HEK293T (cell line): ENCODE measurements around the gene THOC7.

Experiments used
- CTCF ChIA-PET: fragments of 350-600 bp; formaldehyde crosslinking; extraction: SDS; loops from one replicate; lab custom pipeline; 2021; ENCODE audit warnings: antibody characterized with exemption, inconsistent platforms; lab: Yijun Ruan, JAX
- POLR2A ChIA-PET: fragments of 350-600 bp; formaldehyde crosslinking; extraction: SDS; loops from one replicate; lab custom pipeline; 2020; ENCODE audit warnings: antibody characterized with exemption, inconsistent platforms; lab: Yijun Ruan, JAX
- DNase-seq: peaks from one replicate; pipeline ENCODE4 v3.0.0; 2012; ENCODE audit warnings: mixed read lengths; ENCODE audit errors: extremely low spot score
- ARNT ChIP-seq: fragments of 450-650 bp; IDR thresholded peaks from 2 replicates; pipeline ENCODE4 v1.6.1; 2017; ENCODE audit warnings: mild to moderate bottlenecking
- BHLHE40 ChIP-seq: fragments of 450-650 bp; IDR thresholded peaks from 2 replicates; pipeline ENCODE4 v1.6.1; 2016; ENCODE audit warnings: mild to moderate bottlenecking, moderate library complexity, borderline replicate concordance
- CTBP1 ChIP-seq: fragments of 450-650 bp; IDR thresholded peaks from 2 replicates; pipeline ENCODE4 v1.6.1; 2016; ENCODE audit warnings: borderline replicate concordance
- ELF4 ChIP-seq: fragments of 450-650 bp; IDR thresholded peaks from 2 replicates; pipeline ENCODE4 v1.6.1; 2017; ENCODE audit warnings: antibody characterized with exemption
- FOXA1 ChIP-seq: fragments of 450-650 bp; IDR thresholded peaks from 2 replicates; pipeline ENCODE4 v1.6.1; 2016; ENCODE audit warnings: mild to moderate bottlenecking
- FOXK2 ChIP-seq: fragments of 450-650 bp; IDR thresholded peaks from 2 replicates; pipeline ENCODE4 v1.6.1; 2016; ENCODE audit warnings: mild to moderate bottlenecking
- FOXM1 ChIP-seq: fragments of 450-650 bp; IDR thresholded peaks from 2 replicates; pipeline ENCODE4 v1.6.1; 2017; ENCODE audit warnings: mild to moderate bottlenecking, borderline replicate concordance
- HDGF ChIP-seq: fragments of 450-650 bp; IDR thresholded peaks from 2 replicates; pipeline ENCODE4 v1.6.1; 2017; ENCODE audit warnings: antibody characterized with exemption, borderline replicate concordance
- L3MBTL2 ChIP-seq: fragments of 450-650 bp; conservative IDR thresholded peaks from 2 replicates; pipeline ENCODE4 v1.6.1; 2016; ENCODE audit warnings: mild to moderate bottlenecking
- LEF1 ChIP-seq: fragments of 450-650 bp; IDR thresholded peaks from 2 replicates; pipeline ENCODE4 v1.6.1; 2017; ENCODE audit warnings: mild to moderate bottlenecking, borderline replicate concordance
- NFRKB ChIP-seq: fragments of 450-650 bp; IDR thresholded peaks from 2 replicates; pipeline ENCODE4 v1.6.1; 2016; ENCODE audit warnings: mild to moderate bottlenecking, moderate library complexity
- PKNOX1 ChIP-seq: fragments of 450-650 bp; IDR thresholded peaks from 2 replicates; pipeline ENCODE4 v1.6.1; 2016
- SP1 ChIP-seq: fragments of 450-650 bp; IDR thresholded peaks from 2 replicates; pipeline ENCODE4 v1.6.1; 2017
- SUZ12 ChIP-seq: fragments of 450-650 bp; IDR thresholded peaks from 2 replicates; pipeline ENCODE4 v1.6.1; 2016; ENCODE audit warnings: mild to moderate bottlenecking
- TARDBP ChIP-seq: fragments of 450-650 bp; IDR thresholded peaks from 2 replicates; pipeline ENCODE4 v1.6.1; 2016
- ZNF384 ChIP-seq: fragments of 450-650 bp; IDR thresholded peaks from 2 replicates; pipeline ENCODE4 v1.6.1; 2016

Gene THOC7

GRCh38 chr3:63886858-63887257 is 23.3 kb upstream of the THOC7 start:
- TF ChIP-seq ELF4 (no peak), SP1 (no peak), BHLHE40 (no peak), NFRKB (no peak), SUZ12 (no peak), ARNT (no peak), CTBP1 (no peak), L3MBTL2 (no peak), LEF1 (no peak), HDGF (no peak), FOXM1 (no peak), FOXA1 (no peak), PKNOX1 (no peak), FOXK2 (no peak), ZNF384 (no peak)
- no peak for DNase-seq
- ChIA-PET POLR2A (no interaction called here), CTCF (interaction anchor here (0.6 kb wide), 1 partner anchor 68 kb away, joined by 3 read pairs; the partner anchor contains the start of gene C3orf49)

- TF ChIP-seq L3MBTL2 (no peak), FOXA1 (no peak), FOXM1 (no peak), SUZ12 (no peak), ELF4 (no peak), PKNOX1 (no peak), LEF1 (no peak), SP1 (no peak), BHLHE40 (no peak), HDGF (no peak), ARNT (no peak), CTBP1 (no peak)
- ChIA-PET CTCF (no interaction called here), POLR2A (no interaction called here)
- DNase-seq, result no peak
Observed at GRCh38 chr3:63880653-63881052, 17.0 kb upstream of the THOC7 start.

GRCh38 chr3:63878394-63879060 is 14.9 kb upstream of the THOC7 start:
- POLR2A ChIA-PET, result no interaction called here

GRCh38 chr3:63877737-63878393 is 14.3 kb upstream of the THOC7 start:
- TF ChIP-seq CTBP1 (no peak), ARNT (no peak), FOXM1 (no peak), FOXA1 (no peak), PKNOX1 (no peak), TARDBP (no peak), NFRKB (no peak), LEF1 (no peak), L3MBTL2 (no peak), SUZ12 (no peak), ELF4 (no peak), BHLHE40 (no peak), ZNF384 (no peak), HDGF (no peak)
- no peak for DNase-seq
- CTCF ChIA-PET, result no interaction called here
- POLR2A ChIA-PET, result interaction anchor here (2.5 kb wide), 1 partner anchor 14 kb away, joined by 8 read pairs; the partner anchor contains the start of genes ATXN7 and THOC7

More at GRCh38 chr3:63878394-63879060, 14.9 kb upstream of the THOC7 start:
- CTCF ChIA-PET, result no interaction called here
- no peak for DNase-seq
- TF ChIP-seq BHLHE40 (no peak), FOXA1 (no peak), SUZ12 (no peak), ELF4 (no peak), CTBP1 (no peak), HDGF (no peak), PKNOX1 (no peak), ZNF384 (no peak), LEF1 (no peak), NFRKB (no peak), L3MBTL2 (no peak), ARNT (no peak)

- ChIA-PET POLR2A (interaction anchor here (0.7 to 2.5 kb wide), 2 partner anchors 8 to 12 kb away, joined by 4 to 8 read pairs; partner anchors contain the start of genes ATXN7 and THOC7), CTCF (no interaction called here)
- DNase-seq, result no peak
- TF ChIP-seq NFRKB, result no peak
- 0 out of 2 replicates have a peak, but pooled peaks have one; percentile 22 for TF ChIP-seq CTBP1
- TF ChIP-seq LEF1, result no peak
- no peak for TF ChIP-seq TARDBP
- peak; percentile 92 for TF ChIP-seq PKNOX1
- no peak for TF ChIP-seq FOXK2
- no peak for TF ChIP-seq ZNF384
- TF ChIP-seq SUZ12, result no peak
Observed at GRCh38 chr3:63876260-63876659, 12.7 kb upstream of the THOC7 start.
